Loucy (cell line): Measurements from ENCODE around the gene OXLD1.

Source experiments
- H2AFZ ChIP-seq: fragments of 200-600 bp; sonication (generic); 2 replicates; pipeline ENCODE4 v1.6.0; 2016; ENCODE audit warnings: antibody characterized with exemption, mild to moderate bottlenecking, low read length, moderate library complexity
- H3F3A ChIP-seq: fragments of 200-600 bp; 2 replicates; pipeline ENCODE4 v1.6.0; 2016; ENCODE audit warnings: antibody characterized with exemption, low read depth, mild to moderate bottlenecking
- H3K27me3 ChIP-seq: fragments of 200-600 bp; sonication (generic); 2 replicates; pipeline ENCODE4 v1.6.1; 2014; ENCODE audit warnings: low read length, mild to moderate bottlenecking; ENCODE audit not compliant: insufficient read depth, poor library complexity, severe bottlenecking
- H3K36me3 ChIP-seq: fragments of 200-600 bp; sonication (generic); 2 replicates; pipeline ENCODE4 v1.6.1; 2016; ENCODE audit warnings: low read length; ENCODE audit not compliant: insufficient read depth
- H3K4me1 ChIP-seq: fragments of 200-600 bp; sonication (generic); 2 replicates; pipeline ENCODE4 v1.5.1; 2014; ENCODE audit warnings: low read length, mild to moderate bottlenecking; ENCODE audit not compliant: insufficient read depth, poor library complexity, severe bottlenecking
- H3K4me2 ChIP-seq: fragments of 200-600 bp; sonication (generic); 2 replicates; pipeline ENCODE4 v1.6.0; 2014; ENCODE audit warnings: antibody characterized with exemption, low read length, low read depth, mild to moderate bottlenecking; ENCODE audit not compliant: poor library complexity, severe bottlenecking
- H3K4me3 ChIP-seq: fragments of 200-600 bp; sonication (generic); 2 replicates; pipeline ENCODE4 v1.5.1; 2014; ENCODE audit warnings: low read length, mild to moderate bottlenecking, mixed read lengths; ENCODE audit not compliant: poor library complexity, severe bottlenecking
- H3K79me2 ChIP-seq: fragments of 200-600 bp; sonication (generic); 2 replicates; pipeline ENCODE4 v1.6.1; 2014; ENCODE audit warnings: low read length; ENCODE audit not compliant: insufficient read depth
- H3K9ac ChIP-seq: fragments of 200-600 bp; sonication (generic); 2 replicates; pipeline ENCODE4 v1.6.0; 2014; ENCODE audit warnings: mild to moderate bottlenecking, low read depth, low read length, moderate library complexity; ENCODE audit not compliant: poor library complexity, severe bottlenecking
- H3K9me2 ChIP-seq: fragments of 200-600 bp; sonication (generic); replicated peaks from 2 replicates; pipeline ENCODE4 v1.6.1; 2016; ENCODE audit warnings: low read depth, low read length, mixed read lengths
- H3K9me3 ChIP-seq: fragments of 200-600 bp; sonication (generic); 2 replicates; pipeline ENCODE4 v1.6.1; 2014; ENCODE audit warnings: mild to moderate bottlenecking, antibody characterized with exemption, low read length, low read depth; ENCODE audit not compliant: insufficient read depth
- H4K20me1 ChIP-seq: fragments of 200-600 bp; sonication (generic); 2 replicates; pipeline ENCODE4 v1.6.0; 2014; ENCODE audit warnings: antibody characterized with exemption, low read length, mild to moderate bottlenecking; ENCODE audit not compliant: insufficient read depth, poor library complexity, severe bottlenecking
- EZH2phosphoT487 ChIP-seq: fragments of 200-600 bp; IDR thresholded peaks from 2 replicates; pipeline ENCODE4 v1.6.1; 2018; ENCODE audit warnings: antibody characterized with exemption, mild to moderate bottlenecking, moderate library complexity, borderline replicate concordance
- TF ChIP-seq, protein P1 (sequence below): fragments of 200-600 bp; sonication (generic); conservative IDR thresholded peaks from 2 replicates; pipeline ENCODE4 v1.5.1; 2014; ENCODE audit warnings: mild to moderate bottlenecking, antibody characterized with exemption, low read length

The OXLD1 gene

DNA sequence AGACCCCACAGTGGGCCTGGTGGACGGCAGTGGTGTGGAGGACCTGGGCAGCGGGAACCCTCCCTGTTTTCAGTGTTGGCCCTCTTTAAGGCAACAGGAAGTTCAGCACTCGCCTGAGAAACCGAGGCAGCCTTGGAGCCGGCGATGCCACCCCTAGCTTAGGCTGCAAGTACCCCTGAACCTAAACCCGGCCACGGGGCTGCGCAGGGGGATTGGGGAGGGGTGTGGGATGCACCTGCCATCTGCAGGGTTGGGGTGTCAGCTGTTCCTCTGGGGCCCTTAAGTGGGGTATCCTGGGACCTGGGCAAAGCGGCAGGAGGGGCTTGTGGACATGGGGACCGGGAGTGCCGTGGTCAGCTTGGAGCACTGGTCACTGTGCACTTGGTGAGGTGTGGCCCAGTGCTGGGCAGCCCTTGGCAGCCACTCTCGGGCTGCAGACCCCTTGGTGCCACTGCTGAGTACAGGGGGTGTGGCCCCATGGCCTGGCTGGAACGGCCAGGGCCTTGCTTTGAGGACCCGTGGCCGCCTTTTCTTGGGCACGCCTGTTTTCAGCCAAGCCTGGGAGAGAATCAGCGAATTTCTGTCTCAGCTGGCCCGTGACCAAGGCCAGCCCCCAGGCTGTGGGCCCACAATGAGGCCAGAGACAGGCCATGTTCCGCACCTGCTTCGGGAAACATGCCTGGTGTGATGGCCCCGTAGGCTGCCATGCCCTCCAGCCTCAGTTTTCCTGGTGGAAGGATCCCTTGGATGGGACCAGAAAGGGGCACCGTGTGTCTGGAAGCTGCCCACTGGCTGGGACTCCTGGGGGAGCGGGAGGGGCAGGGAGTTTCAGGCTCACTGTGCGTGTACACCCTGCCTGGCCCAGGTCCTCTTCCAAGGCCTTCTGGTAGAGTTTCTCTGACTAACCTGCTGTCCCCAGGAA is 41.6 kb upstream of the OXLD1 start:
- no peaks in the 10 kb centered on the region for H3K9me2 ChIP-seq
- peaks cover 16% of the 10 kb centered on the region; the same call in 1 of the 2 replicates for H3K36me3 ChIP-seq
- peaks cover 17% of the 10 kb centered on the region for H4K20me1 ChIP-seq
- H3K9ac ChIP-seq, result no peak overlapping the region
- H3K4me2 ChIP-seq, result no peak overlapping the region
- no peak overlapping the region for H2AFZ ChIP-seq
- no peak for TF ChIP-seq EZH2phosphoT487
- TF ChIP-seq, protein P1, sequence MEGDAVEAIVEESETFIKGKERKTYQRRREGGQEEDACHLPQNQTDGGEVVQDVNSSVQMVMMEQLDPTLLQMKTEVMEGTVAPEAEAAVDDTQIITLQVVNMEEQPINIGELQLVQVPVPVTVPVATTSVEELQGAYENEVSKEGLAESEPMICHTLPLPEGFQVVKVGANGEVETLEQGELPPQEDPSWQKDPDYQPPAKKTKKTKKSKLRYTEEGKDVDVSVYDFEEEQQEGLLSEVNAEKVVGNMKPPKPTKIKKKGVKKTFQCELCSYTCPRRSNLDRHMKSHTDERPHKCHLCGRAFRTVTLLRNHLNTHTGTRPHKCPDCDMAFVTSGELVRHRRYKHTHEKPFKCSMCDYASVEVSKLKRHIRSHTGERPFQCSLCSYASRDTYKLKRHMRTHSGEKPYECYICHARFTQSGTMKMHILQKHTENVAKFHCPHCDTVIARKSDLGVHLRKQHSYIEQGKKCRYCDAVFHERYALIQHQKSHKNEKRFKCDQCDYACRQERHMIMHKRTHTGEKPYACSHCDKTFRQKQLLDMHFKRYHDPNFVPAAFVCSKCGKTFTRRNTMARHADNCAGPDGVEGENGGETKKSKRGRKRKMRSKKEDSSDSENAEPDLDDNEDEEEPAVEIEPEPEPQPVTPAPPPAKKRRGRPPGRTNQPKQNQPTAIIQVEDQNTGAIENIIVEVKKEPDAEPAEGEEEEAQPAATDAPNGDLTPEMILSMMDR, result no peak
- H3F3A ChIP-seq, result no peaks in the 10 kb centered on the region
- no peaks in the 10 kb centered on the region for H3K9me3 ChIP-seq
- no peak overlapping the region for H3K4me3 ChIP-seq
- H3K79me2 ChIP-seq, result peaks cover 49% of the 10 kb centered on the region
- H3K4me1 ChIP-seq, result peaks cover 15% of the 10 kb centered on the region
- H3K27me3 ChIP-seq, result no peaks in the 10 kb centered on the region

DNA sequence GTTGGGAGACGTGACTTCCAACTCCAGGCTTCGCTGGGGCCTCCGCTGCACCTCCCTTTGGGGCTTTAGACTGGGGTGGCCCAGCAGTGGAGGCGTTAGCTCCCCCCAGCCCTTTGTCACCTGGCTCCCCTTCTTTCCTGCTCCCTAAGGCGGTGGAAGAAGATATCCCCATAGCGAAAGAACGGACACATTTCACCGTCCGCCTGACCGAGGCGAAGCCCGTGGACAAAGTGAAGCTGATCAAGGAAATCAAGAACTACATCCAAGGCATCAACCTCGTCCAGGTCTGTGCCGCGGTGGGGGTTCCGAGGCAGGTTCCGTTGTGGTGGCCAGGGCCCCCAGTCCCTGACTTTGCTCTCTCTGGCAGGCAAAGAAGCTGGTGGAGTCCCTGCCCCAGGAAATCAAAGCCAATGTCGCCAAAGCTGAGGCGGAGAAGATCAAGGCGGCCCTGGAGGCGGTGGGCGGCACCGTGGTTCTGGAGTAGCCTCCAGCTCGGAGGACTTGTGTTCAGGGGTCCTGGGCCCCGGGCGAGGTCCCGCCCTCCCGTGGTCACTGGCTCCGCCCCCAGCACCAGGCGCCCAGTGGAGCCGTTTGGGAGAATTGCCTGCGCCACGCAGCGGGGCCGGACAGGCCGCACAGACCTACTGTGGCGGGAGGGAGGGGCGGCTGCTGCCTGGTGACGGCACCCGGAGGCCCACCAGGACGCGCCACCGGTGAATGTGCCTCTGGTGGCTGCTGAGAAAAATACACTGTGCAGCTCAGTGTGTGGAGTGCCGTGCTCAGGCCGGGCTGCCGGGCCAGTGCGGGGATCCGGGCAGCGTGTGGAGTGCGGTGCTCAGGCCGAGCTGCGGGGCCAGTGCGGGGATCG is 40.6 kb upstream of the OXLD1 start:
- H3K36me3 ChIP-seq, result peaks cover 16% of the 10 kb centered on the region; the same call in 1 of the 2 replicates
- H3K79me2 ChIP-seq, result peaks cover 51% of the 10 kb centered on the region
- no peak overlapping the region for H3K4me3 ChIP-seq
- no peak overlapping the region for H2AFZ ChIP-seq
- H3K9me3 ChIP-seq, result no peaks in the 10 kb centered on the region
- no peak overlapping the region for H3K4me2 ChIP-seq
- H3K9ac ChIP-seq, result no peak overlapping the region
- TF ChIP-seq, protein P1, result no peak
- no peak for TF ChIP-seq EZH2phosphoT487
- H3K4me1 ChIP-seq, result peaks cover 11% of the 10 kb centered on the region
- H3K27me3 ChIP-seq, result no peaks in the 10 kb centered on the region
- H3F3A ChIP-seq, result no peaks in the 10 kb centered on the region
- peaks cover 22% of the 10 kb centered on the region for H4K20me1 ChIP-seq
- H3K9me2 ChIP-seq, result no peaks in the 10 kb centered on the region

DNA sequence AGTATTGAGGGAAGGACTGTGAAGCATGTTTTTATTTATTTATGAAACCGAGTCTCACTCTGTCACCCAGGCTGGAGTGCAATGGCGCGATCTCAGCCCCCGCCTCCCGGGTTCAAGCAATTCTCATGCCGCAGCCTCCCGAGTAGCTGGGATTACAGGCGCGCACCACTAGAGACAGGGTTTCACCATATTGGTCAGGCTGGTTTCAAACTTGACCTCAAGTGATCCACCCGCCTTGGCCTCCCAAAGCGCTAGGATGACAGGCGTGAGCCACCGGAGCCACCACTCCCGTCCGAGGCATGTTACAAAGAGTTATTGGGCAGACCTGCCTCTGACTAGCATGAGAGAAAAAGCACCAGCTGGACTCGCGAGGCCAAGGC is 39.8 kb upstream of the OXLD1 start:
- Histone ChIP-seq H3F3A (no peaks in the 10 kb centered on the region), H3K27me3 (no peaks in the 10 kb centered on the region), H3K9me2 (no peaks in the 10 kb centered on the region), H3K9me3 (no peaks in the 10 kb centered on the region), H3K4me2 (no peak overlapping the region), H4K20me1 (peaks cover 29% of the 10 kb centered on the region), H3K4me3 (no peak overlapping the region), H2AFZ (no peak overlapping the region), H3K9ac (no peak overlapping the region), H3K36me3 (peaks cover 20% of the 10 kb centered on the region; the same call in 1 of the 2 replicates), H3K4me1 (peaks cover 14% of the 10 kb centered on the region), H3K79me2 (peaks cover 59% of the 10 kb centered on the region)
- TF ChIP-seq, protein P1, result no peak
- TF ChIP-seq EZH2phosphoT487, result no peak
